Measurements from ENCODE around the gene GALNT13.

Gene GALNT13

GRCh38 chr2:154306266-154306970 is 434.7 kb downstream of the GALNT13 start:
- no peak for DNase-seq (ENCODE audit: low read depth)

GRCh38 chr2:154307007-154307406 is 435.3 kb downstream of the GALNT13 start:
- DNase-seq (ENCODE audit: low read depth): no peak

GRCh38 chr2:154324601-154325000 is 452.9 kb downstream of the GALNT13 start:
- DNase-seq (ENCODE audit: low read depth): no peak

- DNase-seq (ENCODE audit: low read depth): no peak
Observed at GRCh38 chr2:154329510-154329909, 457.8 kb downstream of the GALNT13 start.

- no peak for DNase-seq (ENCODE audit: low read depth)
Observed at GRCh38 chr2:154331784-154332183, 460.1 kb downstream of the GALNT13 start.

GRCh38 chr2:154336201-154336600 is 464.5 kb downstream of the GALNT13 start:
- no peak for DNase-seq (ENCODE audit: low read depth)

GRCh38 chr2:154338352-154338967 is 466.7 kb downstream of the GALNT13 start:
- no peak for DNase-seq (ENCODE audit: low read depth)

GRCh38 chr2:154343282-154343681 is 471.6 kb downstream of the GALNT13 start:
- no peak for DNase-seq (ENCODE audit: low read depth)

- no peak for DNase-seq (ENCODE audit: low read depth)
Observed at GRCh38 chr2:154350911-154351310, 479.2 kb downstream of the GALNT13 start.

GRCh38 chr2:154361276-154361675 is 489.6 kb downstream of the GALNT13 start:
- no peak for DNase-seq (ENCODE audit: low read depth)

- no peak for DNase-seq (ENCODE audit: low read depth)
Observed at GRCh38 chr2:154368153-154368552, 496.4 kb downstream of the GALNT13 start.

GRCh38 chr2:154370873-154371272 is 499.2 kb downstream of the GALNT13 start:
- no peak for DNase-seq (ENCODE audit: low read depth)

GRCh38 chr2:154374416-154374815 is 502.7 kb downstream of the GALNT13 start:
- no peak for DNase-seq (ENCODE audit: low read depth)

- DNase-seq (ENCODE audit: low read depth): no peak
Observed at GRCh38 chr2:154375579-154375931, 503.8 kb downstream of the GALNT13 start.

GRCh38 chr2:154381931-154382794 is 510.4 kb downstream of the GALNT13 start:
- DNase-seq (ENCODE audit: low read depth): no peak

GRCh38 chr2:154386186-154386585 is 514.5 kb downstream of the GALNT13 start:
- DNase-seq (ENCODE audit: low read depth): no peak

- no peak for DNase-seq (ENCODE audit: low read depth)
Observed at GRCh38 chr2:154391051-154391450, 519.3 kb downstream of the GALNT13 start.

- DNase-seq (ENCODE audit: low read depth): no peak
Observed at GRCh38 chr2:154392256-154392655, 520.5 kb downstream of the GALNT13 start.

- no peak for DNase-seq (ENCODE audit: low read depth)
Observed at GRCh38 chr2:154394600-154394999, 522.9 kb downstream of the GALNT13 start.

GRCh38 chr2:154400563-154401290 is 529.0 kb downstream of the GALNT13 start:
- no peak for DNase-seq (ENCODE audit: low read depth)

- no peak for DNase-seq (ENCODE audit: low read depth)
Observed at GRCh38 chr2:154402213-154402612, 530.5 kb downstream of the GALNT13 start.

GRCh38 chr2:154403242-154403790 is 531.6 kb downstream of the GALNT13 start:
- no peak for DNase-seq (ENCODE audit: low read depth)

All from T follicular helper cell (primary cell).